ENCODE results near the gene IQCC.

IQCC gene

GRCh38 chr1:32192220-32192948 lies 13.1 kb upstream of the IQCC start:
- Histone ChIP-seq H3K9me3 (no peaks in the 10 kb centered on the region), H3K4me3 (ENCODE audit: low read depth, low read length) (no peak overlapping the region), H3K4me1 (no peaks in the 10 kb centered on the region), H3K27me3 (no peaks in the 10 kb centered on the region), H3K36me3 (peaks cover 43% of the 10 kb centered on the region)
- no peak for DNase-seq
- no peak for TF ChIP-seq CTCF (IDR thresholded peaks at IDR 0.05; ENCODE audit: low read depth, low read length)

- Histone ChIP-seq H3K4me1 (peaks cover 4% of the 10 kb centered on the region; the same call in 1 of the 2 replicates), H3K9me3 (no peaks in the 10 kb centered on the region), H3K4me3 (ENCODE audit: low read depth, low read length) (no peak overlapping the region), H3K27me3 (no peaks in the 10 kb centered on the region), H3K36me3 (peaks cover 30% of the 10 kb centered on the region)
- DNase-seq = no peak
- TF ChIP-seq CTCF (IDR thresholded peaks at IDR 0.05; ENCODE audit: low read depth, low read length) = no peak
These were observed 10.5 kb upstream of the IQCC start for GRCh38 chr1:32194984-32195383.

GRCh38 chr1:32195531-32195930 lies 9.9 kb upstream of the IQCC start:
- Histone ChIP-seq H3K9me3 (no peaks in the 10 kb centered on the region), H3K4me1 (peaks cover 6% of the 10 kb centered on the region; the same call in 1 of the 2 replicates), H3K4me3 (ENCODE audit: low read depth, low read length) (no peak overlapping the region), H3K36me3 (peaks cover 24% of the 10 kb centered on the region), H3K27me3 (no peaks in the 10 kb centered on the region)
- no peak for DNase-seq
- no peak for TF ChIP-seq CTCF (IDR thresholded peaks at IDR 0.05; ENCODE audit: low read depth, low read length)

GRCh38 chr1:32195972-32196823 lies 9.3 kb upstream of the IQCC start:
- no peaks in the 10 kb centered on the region for H3K9me3 ChIP-seq
- peaks cover 6% of the 10 kb centered on the region; the same call in 1 of the 2 replicates for H3K4me1 ChIP-seq
- H3K27me3 ChIP-seq = no peaks in the 10 kb centered on the region
- no peak for DNase-seq
- TF ChIP-seq CTCF (IDR thresholded peaks at IDR 0.05; ENCODE audit: low read depth, low read length) = no peak
- no peak overlapping the region for H3K4me3 ChIP-seq (ENCODE audit: low read depth, low read length)
- H3K36me3 ChIP-seq = peaks cover 21% of the 10 kb centered on the region

GRCh38 chr1:32197074-32197473 lies 8.4 kb upstream of the IQCC start:
- no peak for TF ChIP-seq CTCF (IDR thresholded peaks at IDR 0.05; ENCODE audit: low read depth, low read length)
- Histone ChIP-seq H3K9me3 (no peaks in the 10 kb centered on the region), H3K4me1 (peaks cover 8% of the 10 kb centered on the region), H3K27me3 (no peaks in the 10 kb centered on the region), H3K4me3 (ENCODE audit: low read depth, low read length) (no peak overlapping the region), H3K36me3 (peaks cover 13% of the 10 kb centered on the region)
- no peak for DNase-seq

- Histone ChIP-seq H3K36me3 (peaks cover 5% of the 10 kb centered on the region), H3K4me3 (ENCODE audit: low read depth, low read length) (no peak overlapping the region), H3K4me1 (peaks cover 8% of the 10 kb centered on the region), H3K9me3 (no peaks in the 10 kb centered on the region), H3K27me3 (no peaks in the 10 kb centered on the region)
- TF ChIP-seq CTCF (IDR thresholded peaks at IDR 0.05; ENCODE audit: low read depth, low read length) = no peak
- no peak for DNase-seq
These were observed 7.6 kb upstream of the IQCC start for GRCh38 chr1:32197837-32198236.

All from BE2C (cell line).